ENCODE data around the gene ELOVL3.

GRCh38 chr10:102191956-102192355 is 34.1 kb upstream of the ELOVL3 start:
- TF ChIP-seq CTCF (IDR thresholded peaks at IDR 0.05): no peak
- TF ChIP-seq USF1 (CRISPR knock-in tag; IDR thresholded peaks at IDR 0.05): no peak
- TF ChIP-seq ELF4 (CRISPR knock-in tag; IDR thresholded peaks at IDR 0.05; ENCODE audit: low read depth): no peak
- TF ChIP-seq NFYB (CRISPR knock-in tag; conservative IDR thresholded peaks at IDR 0.05; ENCODE audit: low read depth): no peak
- TF ChIP-seq ATF3 (CRISPR knock-in tag; conservative IDR thresholded peaks at IDR 0.05): no peak
- TF ChIP-seq ZNF512 (CRISPR knock-in tag; IDR thresholded peaks at IDR 0.05; ENCODE audit: borderline replicate concordance): no peak
- TF ChIP-seq ZNF263 (CRISPR knock-in tag; IDR thresholded peaks at IDR 0.05; ENCODE audit: low read depth): no peak
